Ecto neural progenitor cell (in vitro differentiated cells): Measurements from ENCODE around the gene AGAP1.

Experiments used
- DNase-seq: peaks from one replicate; pipeline ENCODE4 v3.0.0-alpha.2; 2018; ENCODE audit warnings: low spot score

The AGAP1 gene

GRCh38 chr2:236172255-236173035 lies 678.6 kb downstream of the AGAP1 start:
- no peak for DNase-seq

GRCh38 chr2:236173036-236173728 lies 679.3 kb downstream of the AGAP1 start:
- DNase-seq, result peak; percentile 61

DNA sequence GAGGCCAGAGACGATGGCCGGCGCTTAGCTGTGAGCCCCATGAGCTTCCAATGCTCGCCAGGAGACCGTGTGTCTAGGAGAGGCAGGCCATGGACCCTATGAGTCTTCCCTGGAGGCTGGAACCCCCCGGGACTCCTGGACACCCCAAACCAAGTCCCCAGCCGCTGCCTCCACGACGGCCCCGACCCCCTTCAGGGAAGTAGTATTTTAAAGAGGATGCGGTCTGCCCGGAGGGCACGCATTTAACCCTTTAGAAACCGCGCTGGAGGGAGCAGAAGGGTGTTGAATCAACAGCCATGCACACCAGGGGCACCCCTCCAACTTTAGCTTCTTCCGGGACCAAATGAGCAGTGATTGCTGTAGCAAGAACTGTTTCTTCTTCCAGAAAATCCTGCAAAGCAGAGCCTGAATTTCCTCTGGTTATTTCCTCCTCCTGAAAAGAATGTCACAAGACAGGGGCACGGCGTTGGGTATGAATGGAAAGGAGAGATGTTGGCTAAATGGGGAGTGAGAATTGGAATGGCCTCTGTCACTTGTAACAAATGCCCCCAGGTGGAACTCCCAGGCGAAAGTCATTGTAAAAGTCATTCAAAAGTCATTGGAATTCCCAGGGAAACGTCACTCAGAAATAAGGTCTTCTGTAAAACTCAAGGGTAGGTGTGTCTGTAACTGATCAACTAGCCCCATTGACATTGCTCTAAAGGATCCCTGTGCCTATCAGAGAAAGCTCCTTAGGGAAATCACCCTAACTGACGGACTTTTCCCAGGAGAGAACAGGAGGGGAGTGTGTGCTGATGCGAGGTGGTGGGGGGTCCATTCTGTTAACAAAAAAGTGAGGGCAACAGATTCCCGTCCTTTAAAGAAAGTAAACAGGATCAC lies 680.1 kb downstream of the AGAP1 start:
- DNase-seq, result no peak

DNA sequence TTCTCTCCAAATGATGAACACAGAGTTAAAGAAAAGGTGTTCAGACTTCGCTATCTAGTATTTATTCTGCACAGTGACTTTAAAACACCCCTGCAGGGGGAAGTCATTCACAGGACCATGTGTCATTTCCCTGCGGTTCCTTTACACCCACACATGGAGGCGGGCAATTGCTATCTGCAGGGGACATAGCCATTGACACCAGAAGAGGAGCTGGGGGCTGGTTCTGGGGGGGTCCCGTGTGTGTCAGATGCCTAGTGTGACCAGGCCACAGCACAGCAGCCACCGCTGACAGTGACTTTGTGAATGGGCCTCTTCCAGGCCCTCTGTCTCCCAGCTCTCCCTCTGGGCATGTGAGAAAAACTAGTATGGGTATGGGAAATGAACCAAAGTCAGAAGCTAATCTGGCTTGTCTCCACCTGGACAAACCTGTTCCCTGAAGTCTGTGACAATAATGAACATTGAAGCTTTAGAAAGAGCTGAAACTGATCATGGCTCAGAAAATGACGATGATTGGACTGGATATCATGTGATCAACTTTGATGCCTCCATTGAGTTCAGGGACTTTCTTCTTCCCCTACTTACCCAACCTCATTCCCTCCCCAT lies 681.8 kb downstream of the AGAP1 start:
- DNase-seq, result no peak

GRCh38 chr2:236176417-236176816 lies 682.6 kb downstream of the AGAP1 start:
- no peak for DNase-seq

DNA sequence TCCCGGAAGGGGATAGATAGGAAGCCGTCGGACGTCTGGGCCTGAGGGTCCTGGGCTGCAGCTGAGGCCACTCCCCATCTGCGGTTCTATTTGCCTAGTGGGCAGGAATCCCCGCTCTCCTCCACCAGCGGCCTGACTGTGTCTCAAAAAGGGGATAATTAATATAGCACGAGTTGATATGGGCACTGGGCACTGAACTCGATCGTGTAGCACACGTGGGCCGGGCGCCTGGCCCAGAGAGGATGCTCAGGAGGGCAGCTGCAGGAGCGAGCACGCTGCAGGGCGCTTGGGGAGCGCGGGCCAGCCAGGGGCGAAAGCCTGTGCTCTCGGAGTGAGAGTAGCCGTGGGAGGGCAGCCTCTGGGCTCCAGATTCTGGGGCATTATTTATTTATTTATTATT lies 683.1 kb downstream of the AGAP1 start:
- DNase-seq, result no peak

DNA sequence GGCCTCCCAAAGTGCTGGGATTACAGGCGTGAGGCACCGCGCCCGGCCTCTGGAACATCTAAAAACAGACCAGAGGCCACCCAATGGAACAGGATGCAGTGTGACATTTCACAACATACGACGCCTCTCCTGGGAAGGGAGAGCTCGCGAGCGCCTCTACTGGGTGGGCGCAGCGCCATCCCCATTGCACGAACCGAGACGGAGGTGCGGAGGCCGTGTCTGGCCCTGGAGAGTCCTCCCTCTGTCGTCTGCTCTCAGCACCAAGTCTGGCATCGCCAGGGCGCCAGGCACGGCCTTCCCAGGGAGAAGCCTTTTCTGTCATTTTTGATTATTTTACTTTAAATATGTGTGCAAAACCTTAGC lies 683.7 kb downstream of the AGAP1 start:
- DNase-seq, result peak; percentile 83

GRCh38 chr2:236177967-236178889 lies 684.4 kb downstream of the AGAP1 start:
- DNase-seq, result peak; percentile 92

- no peak for DNase-seq
These were observed 685.0 kb downstream of the AGAP1 start for GRCh38 chr2:236178890-236179235.

DNA sequence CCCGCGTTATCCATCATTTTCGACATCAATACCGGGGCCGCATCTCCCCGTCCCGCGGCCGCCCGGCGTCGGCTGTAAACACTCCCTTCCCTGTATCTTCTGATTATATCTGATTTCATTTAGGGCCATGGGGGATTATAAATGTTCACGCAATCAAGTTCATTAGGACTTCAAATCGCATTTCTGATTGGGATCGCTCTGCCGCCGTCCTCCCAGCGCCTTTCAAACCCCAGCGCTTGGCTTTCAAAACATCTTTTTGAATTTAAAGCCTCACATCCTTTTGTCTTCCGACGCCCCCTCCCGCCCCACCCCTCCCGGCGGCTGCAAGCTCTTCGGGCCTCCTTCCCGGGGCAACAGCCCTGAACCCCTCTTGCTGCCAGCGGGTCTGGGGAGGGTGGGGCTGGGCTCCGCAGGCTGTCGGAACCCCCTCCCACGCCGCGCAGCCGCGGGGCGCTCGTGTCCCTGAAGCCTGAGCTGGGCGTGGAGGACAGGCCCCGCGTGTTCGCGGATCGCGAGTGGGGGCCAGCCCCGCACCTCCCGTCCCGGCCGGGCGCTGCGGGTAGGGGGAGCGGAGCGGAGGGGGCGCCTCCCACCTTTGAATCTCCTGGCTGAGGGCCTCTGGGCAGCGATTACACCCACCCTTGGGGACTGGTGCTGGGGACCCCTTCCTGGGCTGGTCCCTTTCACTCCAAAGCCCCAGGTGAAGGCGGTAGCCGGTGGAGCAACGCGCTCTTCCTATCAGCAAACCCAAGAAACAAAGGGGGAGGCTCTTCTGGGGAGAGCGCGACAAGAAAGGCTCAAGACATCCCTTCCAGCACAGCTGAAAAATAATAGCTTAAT lies 685.6 kb downstream of the AGAP1 start:
- no peak for DNase-seq

DNA sequence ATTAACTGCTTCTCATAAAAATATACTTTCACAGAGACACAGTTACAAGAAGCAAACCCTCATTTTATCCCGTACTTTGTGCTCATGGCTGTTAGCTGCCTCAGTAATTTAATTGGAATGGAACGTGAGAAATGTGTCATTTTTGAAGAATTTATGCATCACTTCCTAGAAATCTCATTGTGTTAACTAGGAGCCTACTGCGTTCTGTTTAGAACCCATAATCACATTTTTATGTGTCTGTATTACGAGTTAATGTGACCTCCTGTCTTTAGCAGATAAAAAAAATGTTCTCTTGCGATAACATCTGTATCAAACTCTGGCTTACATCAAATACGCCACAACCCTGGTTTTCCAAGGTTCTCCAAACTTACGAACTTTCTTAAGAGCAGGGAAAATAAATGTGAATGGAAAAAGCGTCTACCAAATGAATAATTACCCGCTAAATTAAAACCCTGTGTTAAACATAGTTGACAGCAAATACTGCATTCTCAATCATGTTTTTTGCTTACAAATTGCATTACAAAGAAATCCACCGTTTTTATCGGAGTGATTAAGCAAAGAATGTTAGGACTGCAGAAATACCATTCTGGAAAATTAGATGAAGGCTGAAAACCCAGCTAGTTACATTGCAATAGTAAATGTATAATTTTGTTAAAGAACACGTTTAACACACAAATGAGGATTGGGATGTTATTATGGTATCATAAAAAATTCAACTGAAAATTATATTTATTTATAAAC lies 686.4 kb downstream of the AGAP1 start:
- no peak for DNase-seq

DNA sequence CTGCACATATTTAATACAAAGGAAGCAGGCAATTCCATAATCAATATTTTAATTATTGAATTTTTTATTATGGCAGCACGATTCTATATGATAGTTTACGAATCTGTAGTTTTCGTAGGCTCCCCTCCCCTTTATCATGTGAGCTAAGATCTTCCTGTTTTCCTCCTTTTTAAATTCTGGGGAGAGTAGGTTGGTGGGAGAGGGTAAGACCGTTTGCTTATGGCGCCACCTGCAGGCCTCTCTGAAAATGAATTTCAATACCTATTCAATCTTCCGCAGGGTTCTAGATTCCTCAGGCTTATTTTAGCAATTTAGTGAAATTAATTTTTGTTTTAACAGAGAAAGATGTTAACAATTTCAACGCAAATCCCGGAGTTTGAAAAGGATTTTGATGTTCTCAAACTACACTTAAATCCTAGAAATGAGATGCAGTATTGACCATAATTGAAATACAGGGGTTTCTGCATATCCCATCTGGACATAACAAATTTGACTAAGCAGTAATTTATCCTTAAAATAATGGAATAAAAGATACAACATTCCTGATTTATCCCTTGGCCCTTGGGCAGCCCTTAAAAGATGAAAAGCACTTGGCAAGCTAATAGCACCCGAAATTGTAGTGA lies 687.1 kb downstream of the AGAP1 start:
- DNase-seq, result no peak
